NCI-H2171 (cell line): ENCODE data around the gene GRB10.

Experiments used
- DNase-seq: peaks from one replicate; lab custom pipeline; 2025; lab: John Stamatoyannopoulos, UW

GRB10 gene

GRCh38 chr7:50803359-50804337 lies 21.0 kb upstream of the GRB10 start:
- DNase-seq: no peak

DNA sequence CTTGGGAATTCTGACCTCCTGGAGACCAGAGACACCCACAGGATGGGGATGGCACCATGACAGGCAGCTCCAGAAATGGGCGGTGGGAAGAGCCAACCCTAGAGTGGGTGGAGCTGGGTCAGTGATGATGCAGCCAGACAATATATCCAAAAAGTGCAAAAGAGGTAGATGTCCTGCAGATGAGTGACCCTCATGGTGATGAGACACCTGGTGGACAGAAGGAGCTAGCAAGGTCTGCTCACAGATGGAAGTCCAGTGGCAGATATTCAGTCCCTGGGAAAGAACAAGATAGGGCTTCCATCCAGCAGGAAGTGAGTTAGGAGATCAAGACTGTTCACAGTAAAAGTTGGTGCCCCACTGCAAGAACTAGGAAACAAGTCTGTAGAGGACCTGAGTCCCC lies 19.2 kb upstream of the GRB10 start:
- no peak for DNase-seq

GRCh38 chr7:50799873-50800272 lies 17.2 kb upstream of the GRB10 start:
- no peak for DNase-seq

GRCh38 chr7:50798126-50798525 lies 15.4 kb upstream of the GRB10 start:
- no peak for DNase-seq

- no peak for DNase-seq
Observed at GRCh38 chr7:50795831-50796230, 13.1 kb upstream of the GRB10 start.

DNA sequence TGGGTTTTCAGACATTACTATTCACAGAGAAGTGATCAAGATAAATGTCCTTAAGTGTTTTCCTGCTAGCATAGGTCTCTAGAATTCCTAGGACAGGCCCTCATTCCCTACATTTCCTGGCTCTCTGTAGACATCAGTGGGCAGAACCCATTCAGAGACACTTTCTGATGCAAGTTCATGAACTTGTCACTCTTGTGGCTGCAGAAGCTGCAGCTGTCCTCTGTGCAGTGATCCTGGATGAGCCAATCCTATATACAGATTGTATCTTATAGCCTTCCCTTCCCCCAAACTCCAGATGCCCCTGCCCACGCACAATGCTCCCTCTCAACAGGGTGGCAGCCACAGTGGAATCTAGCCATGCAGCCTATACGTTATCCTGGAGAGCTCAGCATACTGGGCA lies 12.6 kb upstream of the GRB10 start:
- DNase-seq: no peak

DNA sequence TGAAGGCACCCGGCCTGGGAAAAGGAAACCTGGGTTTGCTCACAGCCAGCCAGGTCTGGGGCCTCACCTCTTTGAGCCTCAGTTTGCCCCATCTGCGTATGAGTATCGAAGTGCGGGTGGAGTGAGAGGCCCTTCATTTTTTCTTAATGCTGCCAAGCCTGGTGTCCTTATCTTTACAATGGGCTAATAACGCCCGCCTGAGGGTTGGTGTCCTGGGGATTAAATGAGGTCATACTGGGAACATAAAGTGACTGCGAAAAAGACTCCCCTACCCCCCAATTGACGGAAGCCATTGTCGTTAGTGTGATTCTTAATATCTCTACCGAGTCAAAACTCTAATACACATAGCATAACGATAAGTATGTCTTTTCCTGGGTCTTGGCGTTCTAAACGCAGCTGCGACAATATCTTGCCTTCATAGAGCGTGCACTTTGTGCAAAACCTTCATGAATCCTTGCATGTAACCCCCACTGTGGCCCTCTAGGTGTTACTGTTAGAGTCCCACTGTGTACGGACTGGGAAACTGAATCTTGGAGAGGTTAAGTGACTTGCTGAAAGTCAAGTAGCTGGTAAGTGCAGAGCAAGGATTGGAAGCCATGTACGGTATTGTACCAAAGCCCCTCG lies 11.4 kb upstream of the GRB10 start:
- DNase-seq: no peak

GRCh38 chr7:50793120-50793946 lies 10.6 kb upstream of the GRB10 start:
- no peak for DNase-seq

- no peak for DNase-seq
Observed at GRCh38 chr7:50792342-50793119, 9.8 kb upstream of the GRB10 start.

DNA sequence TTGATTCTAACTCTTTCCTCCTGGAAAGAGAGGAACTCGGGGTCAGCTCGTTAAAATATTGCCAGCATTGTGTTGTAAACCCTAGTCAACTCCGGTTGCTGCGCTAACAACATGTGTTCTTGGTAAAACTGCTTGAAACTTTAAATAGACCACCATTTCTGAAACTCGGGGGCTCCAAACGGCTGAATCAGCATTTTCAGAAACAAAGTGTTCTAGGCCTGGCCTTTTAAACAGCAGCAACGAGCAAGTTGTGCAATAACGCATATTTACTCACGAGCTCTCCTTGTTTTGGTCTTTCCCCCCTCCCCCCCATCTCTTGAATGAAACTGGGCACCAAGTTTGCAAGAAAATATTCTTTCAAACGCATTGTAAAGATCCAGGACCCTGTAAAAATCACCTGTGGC lies 9.2 kb upstream of the GRB10 start:
- DNase-seq: no peak

DNA sequence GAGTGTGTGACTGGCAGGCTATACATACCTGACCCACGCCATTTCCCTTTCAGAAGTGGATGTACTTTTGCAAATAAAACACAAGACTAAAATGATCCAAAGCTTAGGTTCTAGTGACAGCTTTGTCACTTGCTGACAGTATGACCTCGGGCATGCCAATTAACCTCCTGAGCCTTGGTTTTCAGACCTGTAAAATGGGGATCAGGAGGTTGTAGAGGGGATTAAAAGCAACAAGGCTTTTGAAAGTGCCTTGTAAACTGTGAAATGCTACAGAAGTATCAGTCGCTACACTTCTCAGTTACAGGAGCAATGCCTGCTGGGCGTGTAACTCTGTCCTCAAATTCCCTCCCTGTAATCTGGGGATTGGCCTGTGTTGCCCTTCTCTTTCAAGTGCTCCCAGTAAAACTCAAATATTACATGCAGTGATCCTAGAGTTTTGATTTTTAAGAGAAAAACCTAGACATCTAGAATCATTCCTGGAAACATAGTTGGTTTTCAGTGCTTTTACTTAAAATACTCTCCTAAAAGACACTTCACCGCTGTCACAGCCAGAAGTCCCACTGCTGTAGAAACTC lies 8.8 kb upstream of the GRB10 start:
- DNase-seq: no peak

- no peak for DNase-seq
Observed at GRCh38 chr7:50790381-50790780, 7.7 kb upstream of the GRB10 start.

GRCh38 chr7:50788382-50788781 lies 5.7 kb upstream of the GRB10 start:
- DNase-seq: no peak

- DNase-seq: no peak
Observed at GRCh38 chr7:50787825-50788224, 5.1 kb upstream of the GRB10 start.

DNA sequence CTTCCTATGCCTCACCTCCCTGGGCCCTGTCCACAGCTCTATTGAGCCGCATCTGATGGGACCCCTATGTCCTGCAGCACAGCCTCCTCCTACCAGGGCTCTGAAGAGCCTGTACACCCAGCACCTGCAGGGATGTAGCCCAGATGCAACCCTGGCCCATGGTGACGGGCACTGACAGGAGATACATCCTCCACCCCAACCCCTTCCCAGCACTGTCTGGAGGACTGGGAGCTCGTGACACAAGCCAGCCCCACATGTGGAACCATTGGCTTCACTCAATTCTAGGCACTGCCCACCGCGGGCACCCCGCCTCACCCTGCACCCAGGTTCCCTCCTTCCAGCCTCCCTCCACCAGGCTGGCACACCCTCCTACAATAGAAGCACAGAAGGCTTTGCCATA lies 2.6 kb upstream of the GRB10 start:
- DNase-seq: no peak

GRCh38 chr7:50783801-50784507 lies 1.3 kb upstream of the GRB10 start:
- no peak for DNase-seq

DNA sequence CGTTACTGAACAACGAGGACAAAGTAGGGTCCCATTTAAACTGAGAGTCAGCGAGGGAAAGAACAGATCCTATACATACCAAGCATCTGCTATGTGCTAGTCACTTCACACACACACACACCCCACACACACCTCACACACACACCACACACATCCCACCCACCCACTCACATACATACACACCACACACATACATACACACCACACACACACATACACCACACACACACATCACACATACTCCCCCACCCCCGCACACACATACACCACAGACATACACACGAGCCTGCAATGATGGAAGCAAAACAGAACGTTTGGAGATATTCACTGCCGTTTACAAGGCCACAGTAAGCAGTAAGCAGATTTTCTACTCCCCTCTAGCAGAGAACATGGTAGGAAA lies 607 bp upstream of the GRB10 start:
- no peak for DNase-seq

GRCh38 chr7:50781381-50782293 lies 1.1 kb downstream of the GRB10 start:
- no peak for DNase-seq

DNA sequence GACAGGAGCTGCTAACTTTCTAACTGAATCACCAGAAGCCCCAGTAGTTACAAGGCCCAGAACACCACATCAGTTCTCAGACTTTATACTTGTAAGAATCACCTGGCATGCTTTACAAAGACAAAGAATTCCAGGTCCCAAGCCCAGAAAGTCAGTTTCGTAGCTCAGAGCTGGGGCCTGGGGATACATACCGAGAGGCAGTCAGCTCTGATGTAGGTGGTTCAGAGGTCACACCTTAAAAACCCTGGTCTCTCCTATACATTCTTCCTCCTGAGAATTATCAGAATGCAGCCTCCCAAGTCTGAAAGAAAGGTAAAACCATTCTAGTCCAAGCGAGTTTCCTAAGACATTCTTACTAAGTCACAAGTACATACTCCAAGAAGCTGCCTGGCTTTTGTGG lies 2.3 kb downstream of the GRB10 start:
- DNase-seq: no peak

DNA sequence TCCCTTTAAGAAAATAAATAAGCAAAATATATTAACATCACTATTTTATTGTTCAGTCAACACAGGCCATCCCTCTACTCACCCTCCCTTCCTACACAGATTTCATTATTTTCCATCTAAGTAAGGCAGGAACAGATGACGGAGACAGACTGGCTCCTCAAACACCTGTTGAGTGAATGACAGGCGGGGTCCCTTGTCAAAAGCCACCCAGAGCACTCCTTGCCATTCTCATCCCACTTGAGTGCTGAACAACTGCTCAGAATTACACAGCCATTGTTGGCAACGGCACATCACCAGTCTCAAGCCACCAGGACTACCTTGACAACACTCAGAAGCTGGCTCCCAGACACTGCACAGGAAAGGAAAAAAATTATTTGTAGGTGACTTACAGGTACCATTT lies 3.3 kb downstream of the GRB10 start:
- DNase-seq: no peak
